ENCODE data around the gene FGD3.
"Not testable (repeated sequence)": the region's sequence is repeated elsewhere in the genome, so short reads cannot be mapped to it uniquely, and the experiment has no call there.

The FGD3 gene

GRCh38 chr9:93005876-93006275 is 58.6 kb downstream of the FGD3 start:
- peak; percentile 5 for DNase-seq (ENCODE audit: low spot score)

GRCh38 chr9:93007529-93008058 is 60.3 kb downstream of the FGD3 start:
- peak; percentile 17 for DNase-seq (ENCODE audit: low spot score)

- peak; percentile 3 for DNase-seq (ENCODE audit: low spot score)
Observed at GRCh38 chr9:93008457-93008856, 61.1 kb downstream of the FGD3 start.

- DNase-seq (ENCODE audit: low spot score), result peak; percentile 18
Observed at GRCh38 chr9:93009337-93010015, 62.2 kb downstream of the FGD3 start.

GRCh38 chr9:93010056-93010455 is 62.7 kb downstream of the FGD3 start:
- DNase-seq (ENCODE audit: low spot score), result peak; percentile 19

DNA sequence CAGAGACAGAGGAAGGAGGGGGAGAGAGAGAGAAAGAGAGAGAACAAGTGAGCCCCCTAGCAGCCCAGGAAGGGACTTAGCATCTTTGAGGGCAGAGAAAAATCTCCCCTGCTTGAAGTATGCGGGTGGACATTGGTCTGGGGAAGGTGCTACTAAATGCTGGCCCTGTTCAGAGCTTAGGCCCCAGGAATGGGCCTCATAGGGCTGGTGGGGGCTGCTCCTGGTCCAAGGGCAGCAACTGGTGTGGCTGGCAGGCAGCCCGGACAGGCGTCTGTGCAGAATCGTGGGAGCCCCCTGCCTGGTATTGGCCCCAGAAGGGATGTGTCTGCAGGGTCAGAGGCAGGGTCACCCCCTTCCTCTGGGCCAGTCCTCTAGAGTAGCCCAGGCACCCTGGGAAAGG is 63.4 kb downstream of the FGD3 start:
- no peak for DNase-seq (ENCODE audit: low spot score)

GRCh38 chr9:93011114-93011513 is 63.8 kb downstream of the FGD3 start:
- DNase-seq (ENCODE audit: low spot score), result peak; percentile 15

GRCh38 chr9:93012963-93013855 is 65.9 kb downstream of the FGD3 start:
- DNase-seq (ENCODE audit: low spot score), result peak; percentile 15

GRCh38 chr9:93013856-93014582 is 66.7 kb downstream of the FGD3 start:
- peak; percentile 15 for DNase-seq (ENCODE audit: low spot score)

- DNase-seq (ENCODE audit: low spot score), result not testable (repeated sequence)
Observed at GRCh38 chr9:93015190-93015589, 67.9 kb downstream of the FGD3 start.

DNA sequence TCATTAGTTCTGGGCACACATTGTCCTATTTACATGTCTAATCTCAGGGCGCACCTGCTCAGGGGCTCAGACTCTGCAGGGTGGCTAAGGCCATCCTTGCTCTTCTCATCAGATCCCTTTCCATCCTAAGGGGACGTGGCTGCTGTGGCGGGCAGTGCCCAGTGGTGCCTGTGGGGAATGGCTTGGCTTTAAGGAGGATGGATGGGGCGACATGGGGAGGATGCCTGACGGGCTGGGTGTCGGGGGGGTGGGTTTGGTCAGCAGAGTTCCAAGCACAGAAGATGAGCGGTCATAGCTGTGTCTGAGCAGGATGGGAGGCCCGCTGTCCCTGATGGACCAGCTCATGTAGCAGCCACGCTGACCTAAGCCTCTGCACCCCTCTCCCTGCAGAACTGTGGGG is 70.3 kb downstream of the FGD3 start:
- DNase-seq (ENCODE audit: low spot score), result no peak

GRCh38 chr9:93020151-93020550 is 72.8 kb downstream of the FGD3 start:
- no peak for DNase-seq (ENCODE audit: low spot score)

- no peak for DNase-seq (ENCODE audit: low spot score)
Observed at GRCh38 chr9:93020771-93021670, 73.7 kb downstream of the FGD3 start.

GRCh38 chr9:93022066-93022465 is 74.7 kb downstream of the FGD3 start:
- no peak for DNase-seq (ENCODE audit: low spot score)

DNA sequence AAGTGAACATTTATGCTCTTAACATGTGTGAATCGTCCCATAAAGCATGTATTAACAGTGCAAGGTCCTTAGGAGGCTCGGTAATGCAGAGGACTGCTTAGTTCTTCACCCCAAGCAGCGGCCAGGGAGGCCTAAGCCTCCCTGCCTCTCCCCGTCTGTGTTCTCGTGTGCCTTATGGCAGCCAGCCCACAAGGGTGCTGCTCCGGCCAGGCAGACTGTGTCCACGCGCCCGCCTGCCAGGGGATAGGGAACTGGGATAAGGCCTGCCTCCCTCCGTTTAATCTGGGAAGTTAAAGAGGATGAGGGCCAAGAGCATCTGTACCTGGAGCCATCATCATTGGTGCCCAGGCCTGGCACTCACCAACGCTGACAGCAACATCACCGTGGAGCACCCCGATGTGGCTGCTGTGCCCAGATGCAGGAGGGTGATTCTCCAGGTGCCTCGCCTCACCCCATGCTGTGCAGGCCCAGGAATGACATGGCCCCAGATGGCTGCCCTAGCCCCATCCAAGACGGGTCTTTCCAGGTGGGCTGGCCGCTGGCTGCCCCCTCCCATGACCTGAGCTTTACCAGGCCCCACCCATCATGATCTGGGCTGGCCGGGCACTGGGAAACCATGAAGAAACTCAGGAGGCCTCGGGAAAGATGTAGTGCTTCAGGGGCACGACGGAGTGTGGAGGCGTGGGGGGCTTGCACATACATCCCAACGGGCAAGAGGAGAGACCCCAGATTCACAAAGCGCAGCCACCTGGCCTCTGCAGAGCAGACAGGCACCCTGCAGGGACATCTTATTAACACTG is 75.6 kb downstream of the FGD3 start:
- no peak for DNase-seq (ENCODE audit: low spot score)

DNA sequence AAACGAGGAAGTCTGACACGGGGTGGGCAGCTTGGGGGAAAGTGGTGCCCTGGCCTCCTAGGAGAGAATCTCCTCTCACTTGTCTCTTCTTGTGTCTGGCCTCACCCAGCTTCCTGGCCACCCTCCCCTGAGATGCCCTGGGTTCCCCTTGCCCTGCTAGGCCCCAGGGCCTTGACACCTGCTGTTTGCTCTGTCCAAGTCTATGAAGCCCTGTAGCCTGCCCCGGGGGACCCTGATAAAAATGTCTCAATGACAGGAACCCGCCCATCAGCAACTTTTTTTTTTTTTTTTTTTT is 76.1 kb downstream of the FGD3 start:
- DNase-seq (ENCODE audit: low spot score), result no peak

- no peak for DNase-seq (ENCODE audit: low spot score)
Observed at GRCh38 chr9:93024646-93024910, 77.3 kb downstream of the FGD3 start.

- no peak for DNase-seq (ENCODE audit: low spot score)
Observed at GRCh38 chr9:93024986-93025630, 77.8 kb downstream of the FGD3 start.

- no peak for DNase-seq (ENCODE audit: low spot score)
Observed at GRCh38 chr9:93025736-93026135, 78.4 kb downstream of the FGD3 start.

- no peak for DNase-seq (ENCODE audit: low spot score)
Observed at GRCh38 chr9:93026640-93027039, 79.3 kb downstream of the FGD3 start.

DNA sequence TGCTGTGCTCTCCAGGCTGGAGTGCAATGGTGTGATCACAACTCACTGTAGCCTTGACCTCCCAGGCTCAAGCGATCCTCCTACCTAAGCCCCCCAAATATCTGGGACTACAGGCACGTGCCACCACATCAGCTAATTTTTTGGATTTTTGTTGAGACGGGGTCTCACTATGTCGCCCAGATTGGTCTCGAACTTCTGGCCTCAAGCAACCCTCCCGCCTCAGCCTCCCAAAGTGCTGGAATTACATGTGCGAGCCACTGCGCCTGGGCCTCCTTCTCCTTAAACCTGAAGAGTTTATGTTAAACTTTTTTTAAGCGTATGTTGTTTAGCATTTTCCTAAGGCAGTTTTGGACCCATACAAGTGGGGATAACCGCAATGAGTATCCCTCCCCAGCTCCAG is 80.4 kb downstream of the FGD3 start:
- DNase-seq (ENCODE audit: low spot score), result no peak

All from D341Med (cell line).